Measurements from ENCODE around the gene PPP1R14D. TPM values are rescaled to one million over a fixed set of nuclear protein-coding genes. Genes with fewer than 3 reads are reported as not detected.

PPP1R14D gene
- total RNA-seq (2021; fragmentation: NEBNext Ultra II Directional; extraction: Animal tissue kit (Norgen Biotek cat#: 25700)): not detected
- long read RNA-seq: 0 reads

GRCh38 chr15:40828447-40829036 is at the start of gene PPP1R14D:
PPP1R14D (minus strand) TSS chr15:40828708; CDS start chr15:40828641, 67 bp downstream.
- Mint-ChIP-seq H3K27ac (no peak within 1 kb of the TSS), H3K27me3 (ENCODE audit: insufficient read depth) (peaks cover 7% of the 10 kb centered on the region), H3K9me3 (no peaks in the 10 kb centered on the region), H3K4me1 (ENCODE audit: low read depth) (peaks cover 19% of the 10 kb centered on the region), H3K36me3 (ENCODE audit: low read depth) (no peaks in the 10 kb centered on the region), H3K4me3 (no peak within 1 kb of the TSS)
- no peak for TF ChIP-seq CTCF (IDR thresholded peaks at IDR 0.05)
- no peak for DNase-seq

GRCh38 chr15:40877694-40878093 is 49.2 kb upstream of the PPP1R14D start:
- no peaks in the 10 kb centered on the region; the same call in 1 of the 2 replicates for H3K9me3 Mint-ChIP-seq
- no peak for TF ChIP-seq CTCF (IDR thresholded peaks at IDR 0.05)
- no peak for DNase-seq
- peaks cover 28% of the 10 kb centered on the region for H3K4me1 Mint-ChIP-seq (ENCODE audit: low read depth)
- H3K36me3 Mint-ChIP-seq (ENCODE audit: low read depth): no peaks in the 10 kb centered on the region
- H3K4me3 Mint-ChIP-seq: no peak overlapping the region
- no peak overlapping the region for H3K27ac Mint-ChIP-seq
- H3K27me3 Mint-ChIP-seq (ENCODE audit: insufficient read depth): peaks cover 3% of the 10 kb centered on the region

DNA sequence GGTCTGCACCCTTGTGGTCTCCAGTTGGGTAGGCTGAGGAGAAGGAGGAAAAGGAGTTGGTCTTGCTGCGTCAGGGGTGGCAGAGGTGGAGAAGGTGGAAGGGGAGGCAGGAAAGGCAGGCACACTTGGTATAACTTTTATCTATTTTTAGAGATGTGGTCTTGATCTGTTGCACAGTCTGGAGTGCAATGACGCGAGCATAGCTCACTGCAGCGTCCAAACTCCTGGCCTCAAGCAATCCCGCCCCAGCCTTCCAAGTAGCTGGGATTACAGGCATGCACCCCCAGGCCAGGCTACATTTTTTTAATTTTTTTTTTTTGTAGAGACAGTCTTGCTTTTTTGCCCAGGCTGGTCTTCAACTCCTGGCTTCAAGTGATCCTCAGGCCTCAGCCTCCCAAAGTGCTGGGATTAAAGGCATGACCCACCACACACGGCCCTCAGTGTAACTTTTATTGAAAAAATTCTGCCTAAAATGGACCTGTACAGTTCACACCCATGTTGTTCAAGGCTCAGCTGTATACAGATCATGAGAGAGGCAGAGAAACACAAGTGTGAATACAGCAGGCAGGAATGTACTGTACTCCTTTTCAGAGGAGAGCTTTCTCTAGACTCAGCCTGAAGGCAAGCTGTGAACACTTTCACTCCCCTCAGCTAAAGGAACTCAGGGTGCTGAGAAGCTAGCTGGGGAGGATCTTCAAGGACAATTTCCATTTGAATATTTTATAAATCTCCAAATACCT is 47.7 kb upstream of the PPP1R14D start:
- no peak for TF ChIP-seq CTCF (IDR thresholded peaks at IDR 0.05)
- Mint-ChIP-seq H3K4me1 (ENCODE audit: low read depth) (peaks cover 28% of the 10 kb centered on the region), H3K27ac (peak overlapping the region; percentile 74), H3K9me3 (no peaks in the 10 kb centered on the region), H3K27me3 (ENCODE audit: insufficient read depth) (peaks cover 1% of the 10 kb centered on the region; the same call in 1 of the 2 replicates), H3K4me3 (no peak overlapping the region; the same call in 1 of the 2 replicates), H3K36me3 (ENCODE audit: low read depth) (no peaks in the 10 kb centered on the region)
- DNase-seq: peak; percentile 59

GRCh38 chr15:40873694-40874561 is 45.4 kb upstream of the PPP1R14D start, which contains the start of gene RHOV:
RHOV (minus strand) TSS chr15:40874234; CDS start chr15:40874139, 95 bp downstream.
- peak; percentile 57 for TF ChIP-seq CTCF (IDR thresholded peaks at IDR 0.05)
- Mint-ChIP-seq H3K9me3 (no peaks in the 10 kb centered on the region), H3K27ac (no peak within 1 kb of the TSS), H3K36me3 (ENCODE audit: low read depth) (no peaks in the 10 kb centered on the region), H3K27me3 (ENCODE audit: insufficient read depth) (peaks cover 1% of the 10 kb centered on the region; the same call in 1 of the 2 replicates), H3K4me1 (ENCODE audit: low read depth) (peaks cover 27% of the 10 kb centered on the region), H3K4me3 (peak within 1 kb of the TSS; percentile 82)
- DNase-seq: no peak

Data from HFFc6 (cell line).